CD4-positive, alpha-beta T cell treated with Interleukin-6 at 100 ng/mL for 8 hours (primary cell): ENCODE data around the gene NCKAP5L.
"Not testable (repeated sequence)": the region's sequence is repeated elsewhere in the genome, so short reads cannot be mapped to it uniquely, and the experiment has no call there.

Experiments used
- DNase-seq: peaks from one replicate; pipeline ENCODE4 v3.0.0-alpha.2; 2020; ENCODE audit warnings: mixed read lengths, low spot score

NCKAP5L gene

GRCh38 chr12:49798248-49798647 lies 30.0 kb downstream of the NCKAP5L start:
- no peak for DNase-seq

- DNase-seq = no peak
Observed at GRCh38 chr12:49797449-49797776, 30.8 kb downstream of the NCKAP5L start.

GRCh38 chr12:49796606-49797448 lies 31.4 kb downstream of the NCKAP5L start:
- no peak for DNase-seq

GRCh38 chr12:49796155-49796554 lies 32.1 kb downstream of the NCKAP5L start:
- no peak for DNase-seq

- no peak for DNase-seq
Observed at GRCh38 chr12:49795654-49796105, 32.5 kb downstream of the NCKAP5L start.

GRCh38 chr12:49794811-49795653 lies 33.2 kb downstream of the NCKAP5L start:
- no peak for DNase-seq

GRCh38 chr12:49794021-49794420 lies 34.2 kb downstream of the NCKAP5L start:
- DNase-seq = no peak

GRCh38 chr12:49793620-49794019 lies 34.6 kb downstream of the NCKAP5L start:
- DNase-seq = no peak

- no peak for DNase-seq
Observed at GRCh38 chr12:49792976-49793580, 35.1 kb downstream of the NCKAP5L start.

- DNase-seq = no peak
Observed at GRCh38 chr12:49792181-49792970, 35.8 kb downstream of the NCKAP5L start.

GRCh38 chr12:49791700-49792099 lies 36.5 kb downstream of the NCKAP5L start:
- DNase-seq = no peak

GRCh38 chr12:49790741-49791555 lies 37.3 kb downstream of the NCKAP5L start:
- DNase-seq = no peak

- DNase-seq = no peak
Observed at GRCh38 chr12:49789992-49790391, 38.2 kb downstream of the NCKAP5L start.

- DNase-seq = no peak
Observed at GRCh38 chr12:49787672-49788071, 40.5 kb downstream of the NCKAP5L start.

- no peak for DNase-seq
Observed at GRCh38 chr12:49784756-49785409, 43.3 kb downstream of the NCKAP5L start.

- no peak for DNase-seq
Observed at GRCh38 chr12:49783917-49784676, 44.1 kb downstream of the NCKAP5L start.

GRCh38 chr12:49780914-49781313 lies 47.3 kb downstream of the NCKAP5L start:
- DNase-seq = not testable (repeated sequence)

GRCh38 chr12:49779581-49779980 lies 48.6 kb downstream of the NCKAP5L start:
- no peak for DNase-seq
